PC-9 (cell line): Measurements from ENCODE around the gene PP2D1. TPM values are rescaled to one million over a fixed set of nuclear protein-coding genes. Genes with fewer than 3 reads are reported as not detected.

ENCODE experiments used
- BruUV-seq: library from RNA; stranded (reverse); fragments of 400-500 nt; replicated peaks from 2 replicates; lab custom pipeline; 2021; lab: Mats Ljungman, UMichigan
- CTCF ChIA-PET: fragments of 300-600 bp; sonication (Branson Sonifier 250); formaldehyde crosslinking; loops from one replicate; lab custom pipeline; 2022; ENCODE audit warnings: antibody characterized with exemption; lab: Charles Lee
- POLR2A ChIA-PET: fragments of 300-600 bp; sonication (Branson Sonifier 250); formaldehyde crosslinking; loops from one replicate; lab custom pipeline; 2022; ENCODE audit warnings: antibody characterized with exemption; ENCODE audit not compliant: unreplicated experiment; lab: Charles Lee
- DNase-seq, 2 experiments: peaks; one replicate each; pipeline versions ENCODE4 v3.0.0 to v3.0.0-alpha.2; 2015 to 2022; ENCODE audit warnings: mixed read lengths in 1 of 2
- H2AFZ ChIP-seq: fragments of 200-600 bp; sonication (generic); 2 replicates; pipeline ENCODE4 v1.8.1; 2017; ENCODE audit warnings: antibody characterized with exemption
- H3F3A ChIP-seq: fragments of 200-600 bp; sonication (generic); 2 replicates; pipeline ENCODE4 v1.8.1; 2017; ENCODE audit warnings: antibody characterized with exemption, mild to moderate bottlenecking, low read depth; ENCODE audit not compliant: insufficient read depth
- H3K27ac ChIP-seq: fragments of 200-600 bp; sonication (generic); 2 replicates; pipeline ENCODE4 v1.6.1; 2016; ENCODE audit warnings: mixed run types
- H3K27me3 ChIP-seq: fragments of 200-600 bp; sonication (generic); 2 replicates; pipeline ENCODE4 v1.6.1; 2016; ENCODE audit warnings: low read depth, mixed run types; ENCODE audit not compliant: insufficient read depth
- H3K36me3 ChIP-seq: fragments of 200-600 bp; sonication (generic); 2 replicates; pipeline ENCODE4 v1.6.1; 2016; ENCODE audit warnings: low read depth, mixed run types
- H3K4me1 ChIP-seq: fragments of 200-600 bp; sonication (generic); replicated peaks from 2 replicates; pipeline ENCODE4 v1.6.1; 2016; ENCODE audit warnings: mixed run types; ENCODE audit not compliant: insufficient read depth
- H3K4me2 ChIP-seq: fragments of 200-600 bp; sonication (generic); 2 replicates; pipeline ENCODE4 v1.6.1; 2017; ENCODE audit warnings: mixed run types
- H3K4me3 ChIP-seq: fragments of 200-600 bp; sonication (generic); 2 replicates; pipeline ENCODE4 v1.6.1; 2016; ENCODE audit warnings: mixed run types
- H3K79me2 ChIP-seq: fragments of 200-600 bp; sonication (generic); 2 replicates; pipeline ENCODE4 v1.6.1; 2017; ENCODE audit warnings: low read depth, mixed run types
- H3K9me2 ChIP-seq: fragments of 200-600 bp; sonication (generic); 2 replicates; pipeline ENCODE4 v1.8.1; 2017; ENCODE audit warnings: mild to moderate bottlenecking; ENCODE audit not compliant: insufficient read depth
- H3K9me3 ChIP-seq: fragments of 200-600 bp; sonication (generic); 2 replicates; pipeline ENCODE4 v1.8.1; 2016; ENCODE audit warnings: low read depth; ENCODE audit not compliant: insufficient read depth
- H4K20me1 ChIP-seq: fragments of 200-600 bp; sonication (generic); 2 replicates; pipeline ENCODE4 v1.8.1; 2017; ENCODE audit not compliant: insufficient read depth
- CTCF ChIP-seq: fragments of 200-600 bp; sonication (generic); conservative IDR thresholded peaks from 2 replicates; pipeline ENCODE4 v1.6.1; 2017; ENCODE audit warnings: mixed run types, antibody characterized with exemption, mild to moderate bottlenecking, moderate library complexity
- EZH2 ChIP-seq: fragments of 200-600 bp; sonication (generic); IDR thresholded peaks from 2 replicates; pipeline ENCODE4 v1.8.0; 2017; ENCODE audit warnings: antibody characterized with exemption, low read depth
- intact Hi-C: fragments of 100-400 bp; cut with micrococcal nuclease; formaldehyde crosslinking; loops from one replicate; pipeline ENCODE4 v1.10.0; 2022; ENCODE audit not compliant: unreplicated experiment
- total RNA-seq: library from RNA; stranded (reverse); gene quantifications from 2 replicates; pipeline ENCODE4 v1.2.3, GENCODE V29; 2021

PP2D1 gene
- total RNA-seq, 1 experiment from 2014 or later, result not detected

GRCh38 chr3:19972054-19972453 is 40.0 kb downstream of the PP2D1 start:
- TF ChIP-seq EZH2 (no peak), CTCF (no peak)
- no peak overlapping the region for H2AFZ ChIP-seq
- CTCF ChIA-PET, result no interaction called here
- H4K20me1 ChIP-seq, result peaks cover 65% of the 10 kb centered on the region
- H3K4me1 ChIP-seq, result peaks cover 33% of the 10 kb centered on the region
- no TSS peak for BruUV-seq
- intact Hi-C loops, result loop anchor here (2.0 to 5.0 kb wide), 2 partner anchors 70 to 83 kb away; partner anchors contain the start of gene KAT2B
- peak overlapping the region; percentile 28 for H3K4me2 ChIP-seq
- peaks cover 23% of the 10 kb centered on the region for H3K36me3 ChIP-seq
- no peaks in the 10 kb centered on the region for H3K9me3 ChIP-seq
- no peaks in the 10 kb centered on the region for H3K27me3 ChIP-seq
- peaks cover 70% of the 10 kb centered on the region for H3K79me2 ChIP-seq
- peaks cover 38% of the 10 kb centered on the region for H3F3A ChIP-seq
- peak overlapping the region; percentile 55 for H3K27ac ChIP-seq
- H3K9me2 ChIP-seq, result no peaks in the 10 kb centered on the region
- DNase-seq, result peak in 1 of 2 experiments; percentile 92
- H3K4me3 ChIP-seq, result no peak overlapping the region
- POLR2A ChIA-PET, result interaction anchor here (0.6 kb wide), 1 partner anchor 35 kb away, joined by 4 read pairs; no protein-coding TSS in a partner anchor

GRCh38 chr3:19970327-19970726 is 41.7 kb downstream of the PP2D1 start:
- peaks cover 81% of the 10 kb centered on the region for H3K79me2 ChIP-seq
- H3K9me2 ChIP-seq, result no peaks in the 10 kb centered on the region
- H3K9me3 ChIP-seq, result no peaks in the 10 kb centered on the region
- no peaks in the 10 kb centered on the region for H3K27me3 ChIP-seq
- peaks cover 72% of the 10 kb centered on the region for H4K20me1 ChIP-seq
- H3K27ac ChIP-seq, result peak overlapping the region; percentile 55
- POLR2A ChIA-PET, result no interaction called here
- CTCF ChIA-PET, result no interaction called here
- no peak overlapping the region for H3K4me3 ChIP-seq
- intact Hi-C loops, result loop anchor here (5.0 kb wide), 1 partner anchor 72 kb away; the partner anchor contains the start of gene KAT2B
- no peak for TF ChIP-seq EZH2
- no peak for TF ChIP-seq CTCF
- DNase-seq, result no peak
- H3F3A ChIP-seq, result peaks cover 38% of the 10 kb centered on the region
- peaks cover 33% of the 10 kb centered on the region for H3K4me1 ChIP-seq
- H2AFZ ChIP-seq, result no peak overlapping the region
- no TSS peak for BruUV-seq
- H3K36me3 ChIP-seq, result peaks cover 21% of the 10 kb centered on the region
- no peak overlapping the region for H3K4me2 ChIP-seq

- H4K20me1 ChIP-seq, result peaks cover 75% of the 10 kb centered on the region
- H3K27me3 ChIP-seq, result no peaks in the 10 kb centered on the region
- intact Hi-C loops, result no loop called here
- H3K27ac ChIP-seq, result no peak overlapping the region
- H3K36me3 ChIP-seq, result peaks cover 11% of the 10 kb centered on the region
- CTCF ChIA-PET, result no interaction called here
- H3K4me2 ChIP-seq, result no peak overlapping the region
- H3K4me3 ChIP-seq, result no peak overlapping the region
- no peaks in the 10 kb centered on the region for H3K9me2 ChIP-seq
- H2AFZ ChIP-seq, result no peak overlapping the region
- DNase-seq, result no peak
- H3K9me3 ChIP-seq, result no peaks in the 10 kb centered on the region
- H3K79me2 ChIP-seq, result peaks cover 87% of the 10 kb centered on the region
- H3F3A ChIP-seq, result peaks cover 36% of the 10 kb centered on the region
- POLR2A ChIA-PET, result no interaction called here
- no TSS peak for BruUV-seq
- H3K4me1 ChIP-seq, result peaks cover 27% of the 10 kb centered on the region
- no peak for TF ChIP-seq CTCF
- no peak for TF ChIP-seq EZH2
These were observed 44.3 kb downstream of the PP2D1 start for GRCh38 chr3:19967812-19968211.
